Measurements from ENCODE around the gene EMC9.

Gene EMC9

DNA sequence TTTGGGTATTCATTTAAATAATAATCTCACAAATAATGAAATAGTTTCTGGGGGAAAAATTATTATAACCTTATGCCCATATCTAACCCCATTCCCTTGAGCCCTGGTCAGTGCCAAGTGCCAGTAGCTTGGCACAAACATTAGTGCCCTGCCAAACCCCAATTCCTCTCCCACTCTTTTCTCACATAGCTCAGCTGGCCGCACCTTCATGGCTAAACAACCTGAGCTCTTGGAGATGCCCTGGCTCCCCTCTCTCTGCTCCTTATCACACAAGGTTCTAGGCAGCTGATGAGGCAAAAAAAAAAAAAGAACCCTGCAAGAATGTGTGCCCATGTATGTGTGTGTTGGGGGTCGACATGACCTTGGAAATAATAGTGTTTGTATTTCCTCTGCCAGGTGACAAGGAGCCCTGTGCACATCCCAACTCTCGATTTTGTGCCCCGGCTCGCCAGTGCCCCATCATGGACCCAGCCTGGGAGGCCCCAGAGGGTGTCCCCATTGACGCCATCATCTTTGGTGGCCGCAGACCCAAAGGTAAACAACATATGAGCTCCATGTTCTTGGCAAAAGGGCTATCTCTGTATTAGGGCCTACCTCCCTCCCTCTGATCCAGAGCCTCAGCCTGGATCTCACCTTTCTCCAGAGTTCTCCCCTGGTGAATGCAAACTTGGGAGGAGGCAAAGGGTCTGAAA is 38.9 kb downstream of the EMC9 start:
- no peak for DNase-seq

DNA sequence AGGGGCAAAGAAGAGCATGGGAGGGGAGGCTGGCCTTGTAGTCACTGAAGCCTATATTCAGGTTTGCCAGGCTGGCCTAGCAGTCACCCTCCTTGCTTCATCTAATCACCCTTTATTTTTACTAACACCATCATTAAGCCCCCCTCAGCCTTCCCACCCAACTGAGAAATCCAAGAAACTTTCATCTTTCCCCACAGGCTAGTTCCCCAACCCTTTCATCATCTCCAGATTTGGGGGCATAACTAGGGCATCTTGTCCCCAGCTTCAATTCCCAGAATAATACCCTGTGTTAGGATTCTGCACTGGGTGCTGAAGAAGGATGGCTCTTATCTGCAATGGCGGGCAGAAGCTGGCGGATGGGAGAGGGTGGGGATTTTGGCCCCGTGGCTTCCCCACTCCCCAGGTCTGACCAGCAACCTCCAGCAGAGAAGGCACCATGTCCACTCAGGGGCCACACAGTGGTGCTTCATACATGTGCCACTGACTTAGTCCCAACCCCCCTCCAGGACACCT is 40.4 kb downstream of the EMC9 start:
- DNase-seq = no peak

DNA sequence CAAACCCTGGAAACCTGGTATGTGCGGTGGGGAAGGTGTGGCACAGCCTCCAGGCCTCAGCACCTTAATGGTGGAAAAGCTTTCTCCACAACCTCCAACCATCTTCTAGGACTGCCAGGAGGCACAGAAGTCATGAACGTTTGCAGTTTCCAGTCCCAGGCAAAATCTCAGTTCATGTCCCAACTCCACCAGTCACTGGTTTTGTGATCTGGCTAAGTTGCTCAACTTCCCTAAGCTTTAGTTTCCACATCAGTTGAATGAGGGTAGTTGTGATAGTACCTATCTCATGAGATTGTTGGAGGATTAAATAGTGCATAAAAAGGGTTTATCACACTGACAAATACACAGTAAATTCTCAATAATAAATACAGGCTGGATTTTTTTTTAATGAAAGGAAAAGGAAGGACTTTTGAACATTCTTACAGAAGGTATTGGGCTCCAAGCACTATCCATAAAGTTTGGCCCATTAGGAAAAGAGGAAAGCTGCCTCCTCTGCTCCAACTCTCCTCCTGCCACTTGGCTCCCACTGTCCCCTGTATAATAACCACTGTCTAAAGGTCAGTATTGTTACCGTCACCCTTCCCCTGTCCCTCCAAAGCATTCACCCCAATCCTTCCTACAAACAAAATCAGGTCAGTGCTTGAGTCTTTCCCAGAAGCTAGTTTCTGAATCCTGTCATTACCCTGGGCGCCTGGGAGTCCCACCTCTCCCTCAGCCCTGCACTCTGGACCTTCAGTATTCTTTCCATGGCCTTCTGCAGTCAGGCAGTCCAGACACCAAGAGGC is 41.0 kb downstream of the EMC9 start:
- DNase-seq = no peak

DNA sequence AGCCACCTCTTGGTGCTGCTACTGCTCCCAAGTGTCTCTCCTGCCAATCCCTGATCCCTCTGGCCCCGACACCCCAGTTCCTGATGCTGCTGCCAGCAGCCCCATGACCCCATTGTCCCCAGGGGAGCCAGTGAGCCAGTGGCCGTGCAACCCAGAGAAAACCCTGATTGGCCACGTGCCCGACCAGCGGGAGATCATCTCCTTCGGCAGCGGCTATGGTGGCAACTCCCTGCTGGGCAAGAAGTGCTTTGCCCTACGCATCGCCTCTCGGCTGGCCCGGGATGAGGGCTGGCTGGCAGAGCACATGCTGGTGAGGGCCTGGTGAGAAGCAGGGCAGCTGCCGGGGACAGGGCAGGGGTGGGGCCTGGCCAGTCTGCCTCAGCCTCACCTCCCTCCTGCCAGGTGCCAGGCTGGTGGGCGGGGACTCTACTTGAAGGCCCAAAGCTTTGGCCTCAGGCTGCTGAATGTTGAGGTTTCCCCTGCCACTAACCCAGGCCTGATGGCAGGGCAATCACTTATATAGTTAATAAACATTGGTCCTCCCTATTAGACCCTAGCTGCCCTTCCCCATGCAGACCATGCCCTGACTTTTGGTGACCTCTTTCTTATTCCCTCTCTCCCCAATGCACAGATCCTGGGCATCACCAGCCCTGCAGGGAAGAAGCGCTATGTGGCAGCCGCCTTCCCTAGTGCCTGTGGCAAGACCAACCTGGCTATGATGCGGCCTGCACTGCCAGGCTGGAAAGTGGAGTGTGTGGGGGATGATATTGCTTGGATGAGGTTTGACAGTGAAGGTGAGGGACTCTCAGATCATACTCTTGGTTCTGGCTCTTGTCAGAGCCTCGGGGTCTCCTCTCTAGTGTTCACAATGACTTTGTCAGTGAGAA is 42.2 kb downstream of the EMC9 start:
- DNase-seq = no peak

DNA sequence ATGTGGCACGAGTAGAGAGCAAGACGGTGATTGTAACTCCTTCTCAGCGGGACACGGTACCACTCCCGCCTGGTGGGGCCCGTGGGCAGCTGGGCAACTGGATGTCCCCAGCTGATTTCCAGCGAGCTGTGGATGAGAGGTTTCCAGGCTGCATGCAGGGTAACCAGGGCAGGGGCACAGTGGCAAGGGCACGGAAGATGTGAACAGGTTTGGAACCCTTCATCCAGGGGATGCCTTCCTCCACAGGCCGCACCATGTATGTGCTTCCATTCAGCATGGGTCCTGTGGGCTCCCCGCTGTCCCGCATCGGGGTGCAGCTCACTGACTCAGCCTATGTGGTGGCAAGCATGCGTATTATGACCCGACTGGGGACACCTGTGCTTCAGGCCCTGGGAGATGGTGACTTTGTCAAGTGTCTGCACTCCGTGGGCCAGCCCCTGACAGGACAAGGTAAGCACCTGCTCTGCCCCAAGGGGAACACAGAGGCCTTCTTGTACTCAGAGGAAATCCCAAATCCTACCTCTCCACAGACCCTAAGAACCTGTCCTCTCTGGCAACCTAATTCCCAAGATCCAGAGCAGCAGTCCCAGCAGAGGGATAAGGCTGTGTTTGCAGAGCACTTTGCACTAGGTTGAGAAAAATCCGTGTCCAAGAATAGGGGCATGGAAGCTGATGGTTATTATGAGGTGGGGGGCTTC is 43.0 kb downstream of the EMC9 start:
- no peak for DNase-seq

DNA sequence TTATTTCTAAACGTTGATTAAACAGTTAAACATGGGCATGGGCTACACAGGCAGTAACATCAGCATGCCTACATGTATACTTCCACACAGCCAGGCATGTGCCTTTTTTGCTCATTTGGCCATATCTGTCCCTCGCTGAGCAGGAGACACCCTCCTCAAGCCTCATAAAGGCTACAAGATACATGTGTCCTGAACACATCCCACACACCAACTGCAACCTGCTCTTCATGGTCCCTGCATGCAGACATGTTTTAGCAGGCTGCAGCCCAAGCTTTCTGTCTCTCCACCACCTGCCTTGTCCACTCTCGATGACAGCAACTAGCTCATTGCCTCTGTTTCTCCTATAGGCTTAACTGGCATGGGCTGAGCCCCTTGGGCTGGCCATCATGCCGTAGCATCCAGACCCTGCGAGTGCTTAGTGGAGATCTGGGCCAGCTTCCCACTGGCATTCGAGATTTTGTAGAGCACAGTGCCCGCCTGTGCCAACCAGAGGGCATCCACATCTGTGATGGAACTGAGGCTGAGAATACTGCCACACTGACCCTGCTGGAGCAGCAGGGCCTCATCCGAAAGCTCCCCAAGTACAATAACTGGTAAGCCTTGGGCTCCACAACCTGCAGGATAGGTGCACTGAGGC is 44.7 kb downstream of the EMC9 start:
- no peak for DNase-seq

DNA sequence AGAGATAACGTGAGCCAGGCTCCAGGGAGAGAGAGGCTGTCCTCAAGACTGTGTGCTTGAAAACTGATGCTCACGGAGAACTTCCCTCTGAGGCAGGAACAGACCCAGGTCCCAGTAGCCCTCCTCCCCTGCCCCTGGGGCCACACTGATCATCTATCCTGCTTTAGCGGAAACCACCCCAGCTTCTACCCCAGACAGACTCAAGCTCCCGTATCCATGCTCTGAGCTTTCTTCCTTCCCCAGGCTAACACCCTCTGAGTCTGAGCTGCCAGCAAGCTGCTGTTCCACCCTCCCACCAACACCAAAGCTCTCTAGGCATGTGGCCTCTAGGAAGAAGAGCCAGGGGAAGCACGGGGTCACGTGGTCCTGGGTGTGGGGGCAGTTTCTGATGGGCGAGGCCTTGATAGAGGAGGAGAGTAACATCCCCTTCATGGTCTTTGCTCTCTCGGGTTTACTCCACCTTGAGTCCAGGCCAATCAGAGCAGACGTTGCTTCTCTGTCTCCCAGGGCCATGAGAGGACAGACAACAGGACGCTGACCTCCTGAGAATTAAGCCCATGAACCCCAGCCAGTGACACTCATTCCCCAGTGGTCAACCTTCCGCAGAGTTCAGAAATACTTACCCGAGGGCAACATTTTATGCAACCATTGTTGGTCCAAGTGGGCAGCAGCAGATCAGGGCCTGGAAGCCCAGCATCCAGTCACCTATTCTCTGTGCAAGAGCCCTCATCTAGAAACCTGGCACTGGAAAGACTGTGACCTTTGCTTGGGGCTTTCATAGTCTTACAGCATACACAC is 45.9 kb downstream of the EMC9 start:
- DNase-seq = peak; percentile 45

DNA sequence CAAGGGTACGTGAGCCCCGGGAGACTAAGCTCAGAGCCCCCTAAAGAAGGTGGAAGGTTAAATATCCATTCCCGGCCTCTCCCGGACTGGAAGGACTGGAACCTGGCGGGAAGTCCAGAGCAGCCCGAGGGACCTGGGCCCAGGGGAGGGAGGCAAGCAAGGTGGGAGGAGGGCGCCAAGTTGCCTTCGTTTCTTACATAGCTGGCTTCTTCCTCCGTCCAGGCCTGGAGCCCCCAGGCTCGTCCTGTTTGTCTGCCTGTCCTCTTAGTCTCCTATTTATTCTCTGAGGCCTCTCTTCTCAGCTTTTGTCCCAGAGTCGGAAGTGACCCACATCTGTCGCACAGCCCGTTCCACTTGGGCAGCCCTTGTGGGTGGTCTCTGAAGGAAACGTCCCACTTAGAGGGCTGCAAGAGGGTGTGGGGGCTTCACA is 46.5 kb downstream of the EMC9 start:
- DNase-seq = no peak

DNA sequence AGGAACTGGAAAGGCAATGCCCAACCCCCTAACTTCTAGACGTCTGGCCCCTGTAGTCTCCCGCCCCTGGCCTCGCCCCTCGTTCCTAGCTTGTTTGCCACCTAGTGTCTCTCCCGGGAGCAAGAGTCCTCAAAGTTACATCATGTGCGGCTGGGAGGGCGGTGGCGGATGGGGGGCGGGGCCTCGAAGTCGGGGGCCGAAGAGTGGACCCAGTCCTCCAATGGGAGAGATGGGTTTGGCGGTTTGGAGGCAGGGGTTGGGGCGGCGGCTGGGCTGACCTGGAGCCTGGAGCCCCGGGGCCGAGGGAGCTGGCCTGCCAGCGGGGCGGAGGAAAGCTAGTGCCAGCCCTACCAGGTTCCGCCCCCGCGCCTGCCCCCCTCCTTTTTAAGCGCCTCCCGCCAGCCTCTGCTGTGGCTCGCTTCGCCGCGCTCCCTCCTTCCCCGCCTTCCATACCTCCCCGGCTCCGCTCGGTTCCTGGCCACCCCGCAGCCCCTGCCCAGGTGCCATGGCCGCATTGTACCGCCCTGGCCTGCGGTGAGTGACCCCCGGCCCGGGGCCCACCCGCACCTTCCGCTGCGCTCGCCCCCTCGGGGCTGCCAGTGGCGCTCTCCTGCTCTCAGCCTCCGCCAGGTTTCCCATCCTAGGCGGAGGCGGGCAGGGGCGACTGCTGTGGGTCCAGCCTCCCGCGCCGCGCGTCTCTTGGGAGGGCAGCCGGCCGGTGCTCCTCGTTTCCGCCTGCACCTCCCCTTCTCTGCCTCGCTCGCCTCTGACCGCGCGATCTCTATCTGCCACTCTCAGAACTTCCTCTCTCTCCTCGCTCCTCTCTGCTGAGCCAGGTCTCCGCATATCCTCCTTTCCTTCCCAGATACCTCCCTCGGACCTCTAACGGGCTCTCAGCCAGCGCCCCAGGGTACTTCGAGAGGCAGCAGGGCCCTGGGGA is 47.2 kb downstream of the EMC9 start, which contains the start of gene PCK2:
PCK2 (plus strand) TSS at position 411 of the 940 bp plus-strand sequence; CDS start at position 506, 95 bp downstream.
- peak; percentile 92 for DNase-seq

DNA sequence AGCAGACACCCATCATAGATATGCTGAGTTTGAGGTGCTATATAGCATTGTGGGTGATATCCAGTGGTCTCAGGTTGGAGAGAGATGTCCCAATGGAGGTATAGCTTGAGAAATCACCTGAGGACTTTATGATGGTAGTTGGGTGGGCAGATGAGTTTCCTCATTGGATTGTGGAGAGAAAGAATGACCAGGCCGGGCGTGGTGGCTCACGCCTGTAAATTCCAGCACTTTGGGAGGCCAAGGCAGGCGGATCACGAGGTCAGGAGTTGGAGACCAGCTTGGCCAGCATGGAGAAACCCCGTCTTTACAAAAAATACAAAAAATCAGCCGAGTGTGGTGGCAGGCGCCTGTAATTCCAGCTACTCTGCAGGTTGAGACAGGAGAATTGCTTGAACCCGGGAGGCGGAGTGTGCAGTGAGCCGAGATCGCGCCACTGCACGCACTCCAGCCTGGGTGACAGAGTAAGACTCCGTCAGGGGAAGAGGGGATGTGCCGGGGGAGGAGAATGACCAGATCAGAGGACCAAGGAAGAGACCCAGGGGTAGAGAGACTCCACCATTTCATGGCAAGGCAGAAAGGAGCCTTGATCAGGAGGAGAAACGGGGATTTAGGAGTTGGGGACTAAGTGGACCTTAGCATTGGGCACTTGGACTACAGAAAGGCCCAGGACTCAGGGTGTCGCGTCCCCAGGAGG is 48.0 kb downstream of the EMC9 start:
- no peak for DNase-seq

DNA sequence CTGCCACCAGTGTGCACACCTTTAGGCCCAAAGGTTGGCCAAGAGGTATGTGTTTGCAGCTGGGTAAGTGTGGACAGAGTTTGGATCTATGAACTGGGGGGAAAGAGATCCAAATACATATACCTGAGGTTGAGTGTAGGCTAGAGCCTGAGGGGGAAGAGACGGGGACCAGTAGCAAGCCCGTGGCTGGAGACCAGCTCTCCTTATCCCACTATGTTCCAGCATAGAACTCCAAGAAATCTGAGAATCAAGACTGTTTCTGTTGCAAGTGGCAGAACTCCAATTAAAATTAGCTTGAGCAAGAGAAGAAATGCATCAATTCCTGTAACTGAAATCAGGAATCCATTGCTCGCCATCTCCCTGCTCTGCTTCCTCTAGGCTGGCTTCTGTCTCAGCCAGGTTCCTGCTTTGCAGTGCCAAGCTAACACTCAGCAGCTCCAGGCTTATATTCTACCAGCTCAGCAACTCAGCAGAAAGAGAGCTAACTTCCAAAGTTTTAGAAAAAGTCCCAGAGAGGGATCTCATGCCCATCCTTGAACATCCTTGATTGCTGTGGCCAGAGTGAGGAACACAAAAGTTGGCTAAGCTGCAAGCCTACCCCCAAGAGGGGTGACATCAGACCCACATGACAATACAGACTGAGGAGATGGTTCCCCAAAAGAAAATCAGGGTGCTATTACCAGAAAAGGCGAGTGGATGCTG is 48.7 kb downstream of the EMC9 start:
- DNase-seq = no peak

DNA sequence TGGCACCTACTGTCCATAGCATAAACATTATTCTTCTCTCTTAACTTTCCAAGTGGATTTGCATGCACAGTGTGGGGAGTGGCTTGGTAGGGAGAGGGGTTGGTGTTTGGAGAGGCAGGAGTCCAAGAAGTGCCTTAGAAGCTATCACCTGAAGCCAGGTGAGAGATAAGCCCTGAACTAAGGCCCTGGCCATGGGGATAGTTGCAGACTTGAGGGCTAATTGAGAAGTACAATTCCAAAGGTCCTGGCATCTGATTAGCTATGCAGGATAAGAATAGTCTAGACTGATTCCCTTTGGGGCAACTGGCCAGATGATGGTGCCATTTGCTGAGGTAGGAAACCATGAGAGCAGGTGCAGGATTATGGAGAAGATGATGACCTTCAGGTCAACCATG is 49.3 kb downstream of the EMC9 start:
- DNase-seq = no peak

DNA sequence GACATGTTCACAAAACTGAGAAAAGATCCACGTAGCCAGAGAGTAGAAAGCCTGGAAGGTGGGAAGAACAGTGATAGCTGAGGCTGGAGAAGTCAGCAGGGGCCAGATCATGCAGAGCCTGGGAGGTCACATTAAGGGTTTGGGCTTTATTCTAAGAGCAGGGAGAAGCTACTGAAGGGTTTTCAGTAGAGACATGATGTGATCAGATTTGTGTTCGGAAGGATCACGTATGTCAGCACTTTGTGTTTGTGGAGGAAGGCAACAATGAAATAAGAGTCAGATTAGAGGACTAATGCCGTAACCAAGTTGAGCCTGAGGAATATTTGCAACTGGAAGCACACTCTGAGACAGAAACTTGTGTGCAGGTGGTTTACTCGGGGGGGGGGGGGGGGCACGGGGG is 51.5 kb downstream of the EMC9 start:
- no peak for DNase-seq

All from NK-92 treated with Interleukin-12 subunit alpha and Interleukin-12 subunit beta, amount 100 ng/mL, for 24 hours (cell line).